WTC11 (cell line): ENCODE measurements around the gene ITGA2.

Experiments used
- CREM ChIP-seq: sonication (generic); formaldehyde crosslinking; IDR thresholded peaks from 2 replicates; pipeline ENCODE4 v1.8.1; 2022; ENCODE audit warnings: mild to moderate bottlenecking, missing genetic modification reagents, moderate library complexity
- EMX1 ChIP-seq: fragments of 250-450 bp; sonication (Bioruptor Pico); IDR thresholded peaks from 2 replicates; pipeline ENCODE4 v1.8.0; 2021; ENCODE audit warnings: mild to moderate bottlenecking
- ETV6 ChIP-seq: sonication (generic); formaldehyde crosslinking; IDR thresholded peaks from 2 replicates; pipeline ENCODE4 v1.8.1; 2022; ENCODE audit warnings: mild to moderate bottlenecking, missing genetic modification reagents
- FOXP1 ChIP-seq: sonication (generic); formaldehyde crosslinking; IDR thresholded peaks from 2 replicates; pipeline ENCODE4 v1.8.0; 2022; ENCODE audit warnings: missing genetic modification reagents, mild to moderate bottlenecking, moderate library complexity, borderline replicate concordance
- MYBL2 ChIP-seq: sonication (generic); formaldehyde crosslinking; IDR thresholded peaks from 2 replicates; pipeline ENCODE4 v1.8.1; 2023; ENCODE audit warnings: mild to moderate bottlenecking, moderate library complexity, missing genetic modification reagents
- NFYB ChIP-seq: sonication (generic); formaldehyde crosslinking; conservative IDR thresholded peaks from 2 replicates; pipeline ENCODE4 v1.8.0; 2022; ENCODE audit warnings: low read depth, missing genetic modification reagents
- PREB ChIP-seq: sonication (generic); formaldehyde crosslinking; IDR thresholded peaks from 2 replicates; pipeline ENCODE4 v1.8.1; 2022; ENCODE audit warnings: mild to moderate bottlenecking, missing genetic modification reagents, moderate library complexity, borderline replicate concordance
- SMAD3 ChIP-seq: sonication (generic); formaldehyde crosslinking; IDR thresholded peaks from 2 replicates; pipeline ENCODE4 v1.8.0; 2022; ENCODE audit warnings: missing genetic modification reagents, mild to moderate bottlenecking, borderline replicate concordance
- TF ChIP-seq, protein P1 (sequence below): sonication (generic); formaldehyde crosslinking; IDR thresholded peaks from 2 replicates; pipeline ENCODE4 v1.8.0; 2022; ENCODE audit warnings: missing genetic modification reagents
- TF ChIP-seq, protein P2 (sequence below): fragments of 200-600 bp; IDR thresholded peaks from 2 replicates; pipeline ENCODE4 v1.8.0; 2022; ENCODE audit warnings: antibody characterized with exemption

GRCh38 chr5:52943808-52944207 lies 45.3 kb upstream of the ITGA2 start:
- TF ChIP-seq CREM (CRISPR knock-in tag) (no peak), NFYB (CRISPR knock-in tag) (no peak), FOXP1 (no peak), PREB (no peak), SMAD3 (CRISPR knock-in tag) (no peak), MYBL2 (CRISPR knock-in tag) (no peak), ETV6 (no peak), EMX1 (CRISPR knock-in tag) (no peak)
- TF ChIP-seq, protein P1, sequence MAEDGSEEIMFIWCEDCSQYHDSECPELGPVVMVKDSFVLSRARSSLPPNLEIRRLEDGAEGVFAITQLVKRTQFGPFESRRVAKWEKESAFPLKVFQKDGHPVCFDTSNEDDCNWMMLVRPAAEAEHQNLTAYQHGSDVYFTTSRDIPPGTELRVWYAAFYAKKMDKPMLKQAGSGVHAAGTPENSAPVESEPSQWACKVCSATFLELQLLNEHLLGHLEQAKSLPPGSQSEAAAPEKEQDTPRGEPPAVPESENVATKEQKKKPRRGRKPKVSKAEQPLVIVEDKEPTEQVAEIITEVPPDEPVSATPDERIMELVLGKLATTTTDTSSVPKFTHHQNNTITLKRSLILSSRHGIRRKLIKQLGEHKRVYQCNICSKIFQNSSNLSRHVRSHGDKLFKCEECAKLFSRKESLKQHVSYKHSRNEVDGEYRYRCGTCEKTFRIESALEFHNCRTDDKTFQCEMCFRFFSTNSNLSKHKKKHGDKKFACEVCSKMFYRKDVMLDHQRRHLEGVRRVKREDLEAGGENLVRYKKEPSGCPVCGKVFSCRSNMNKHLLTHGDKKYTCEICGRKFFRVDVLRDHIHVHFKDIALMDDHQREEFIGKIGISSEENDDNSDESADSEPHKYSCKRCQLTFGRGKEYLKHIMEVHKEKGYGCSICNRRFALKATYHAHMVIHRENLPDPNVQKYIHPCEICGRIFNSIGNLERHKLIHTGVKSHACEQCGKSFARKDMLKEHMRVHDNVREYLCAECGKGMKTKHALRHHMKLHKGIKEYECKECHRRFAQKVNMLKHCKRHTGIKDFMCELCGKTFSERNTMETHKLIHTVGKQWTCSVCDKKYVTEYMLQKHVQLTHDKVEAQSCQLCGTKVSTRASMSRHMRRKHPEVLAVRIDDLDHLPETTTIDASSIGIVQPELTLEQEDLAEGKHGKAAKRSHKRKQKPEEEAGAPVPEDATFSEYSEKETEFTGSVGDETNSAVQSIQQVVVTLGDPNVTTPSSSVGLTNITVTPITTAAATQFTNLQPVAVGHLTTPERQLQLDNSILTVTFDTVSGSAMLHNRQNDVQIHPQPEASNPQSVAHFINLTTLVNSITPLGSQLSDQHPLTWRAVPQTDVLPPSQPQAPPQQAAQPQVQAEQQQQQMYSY (CRISPR knock-in tag) = no peak
- TF ChIP-seq, protein P2, sequence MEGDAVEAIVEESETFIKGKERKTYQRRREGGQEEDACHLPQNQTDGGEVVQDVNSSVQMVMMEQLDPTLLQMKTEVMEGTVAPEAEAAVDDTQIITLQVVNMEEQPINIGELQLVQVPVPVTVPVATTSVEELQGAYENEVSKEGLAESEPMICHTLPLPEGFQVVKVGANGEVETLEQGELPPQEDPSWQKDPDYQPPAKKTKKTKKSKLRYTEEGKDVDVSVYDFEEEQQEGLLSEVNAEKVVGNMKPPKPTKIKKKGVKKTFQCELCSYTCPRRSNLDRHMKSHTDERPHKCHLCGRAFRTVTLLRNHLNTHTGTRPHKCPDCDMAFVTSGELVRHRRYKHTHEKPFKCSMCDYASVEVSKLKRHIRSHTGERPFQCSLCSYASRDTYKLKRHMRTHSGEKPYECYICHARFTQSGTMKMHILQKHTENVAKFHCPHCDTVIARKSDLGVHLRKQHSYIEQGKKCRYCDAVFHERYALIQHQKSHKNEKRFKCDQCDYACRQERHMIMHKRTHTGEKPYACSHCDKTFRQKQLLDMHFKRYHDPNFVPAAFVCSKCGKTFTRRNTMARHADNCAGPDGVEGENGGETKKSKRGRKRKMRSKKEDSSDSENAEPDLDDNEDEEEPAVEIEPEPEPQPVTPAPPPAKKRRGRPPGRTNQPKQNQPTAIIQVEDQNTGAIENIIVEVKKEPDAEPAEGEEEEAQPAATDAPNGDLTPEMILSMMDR = no peak
